PC-9 (cell line): Measurements from ENCODE around the gene ISOC2. TPM values are rescaled to one million over a fixed set of nuclear protein-coding genes. Genes with fewer than 3 reads are reported as not detected.

ENCODE experiments used
- BruUV-seq: library from RNA; stranded (reverse); fragments of 400-500 nt; replicated peaks from 2 replicates; lab custom pipeline; 2021; lab: Mats Ljungman, UMichigan
- CTCF ChIA-PET: fragments of 300-600 bp; sonication (Branson Sonifier 250); formaldehyde crosslinking; loops from one replicate; lab custom pipeline; 2022; ENCODE audit warnings: antibody characterized with exemption; lab: Charles Lee
- POLR2A ChIA-PET: fragments of 300-600 bp; sonication (Branson Sonifier 250); formaldehyde crosslinking; loops from one replicate; lab custom pipeline; 2022; ENCODE audit warnings: antibody characterized with exemption; ENCODE audit not compliant: unreplicated experiment; lab: Charles Lee
- DNase-seq, 2 experiments: peaks; one replicate each; pipeline versions ENCODE4 v3.0.0 to v3.0.0-alpha.2; 2015 to 2022; ENCODE audit warnings: mixed read lengths in 1 of 2
- H2AFZ ChIP-seq: fragments of 200-600 bp; sonication (generic); 2 replicates; pipeline ENCODE4 v1.8.1; 2017; ENCODE audit warnings: antibody characterized with exemption
- H3F3A ChIP-seq: fragments of 200-600 bp; sonication (generic); 2 replicates; pipeline ENCODE4 v1.8.1; 2017; ENCODE audit warnings: antibody characterized with exemption, mild to moderate bottlenecking, low read depth; ENCODE audit not compliant: insufficient read depth
- H3K27ac ChIP-seq: fragments of 200-600 bp; sonication (generic); 2 replicates; pipeline ENCODE4 v1.6.1; 2016; ENCODE audit warnings: mixed run types
- H3K27me3 ChIP-seq: fragments of 200-600 bp; sonication (generic); 2 replicates; pipeline ENCODE4 v1.6.1; 2016; ENCODE audit warnings: low read depth, mixed run types; ENCODE audit not compliant: insufficient read depth
- H3K36me3 ChIP-seq: fragments of 200-600 bp; sonication (generic); 2 replicates; pipeline ENCODE4 v1.6.1; 2016; ENCODE audit warnings: low read depth, mixed run types
- H3K4me1 ChIP-seq: fragments of 200-600 bp; sonication (generic); replicated peaks from 2 replicates; pipeline ENCODE4 v1.6.1; 2016; ENCODE audit warnings: mixed run types; ENCODE audit not compliant: insufficient read depth
- H3K4me2 ChIP-seq: fragments of 200-600 bp; sonication (generic); 2 replicates; pipeline ENCODE4 v1.6.1; 2017; ENCODE audit warnings: mixed run types
- H3K4me3 ChIP-seq: fragments of 200-600 bp; sonication (generic); 2 replicates; pipeline ENCODE4 v1.6.1; 2016; ENCODE audit warnings: mixed run types
- H3K79me2 ChIP-seq: fragments of 200-600 bp; sonication (generic); 2 replicates; pipeline ENCODE4 v1.6.1; 2017; ENCODE audit warnings: low read depth, mixed run types
- H3K9me2 ChIP-seq: fragments of 200-600 bp; sonication (generic); 2 replicates; pipeline ENCODE4 v1.8.1; 2017; ENCODE audit warnings: mild to moderate bottlenecking; ENCODE audit not compliant: insufficient read depth
- H3K9me3 ChIP-seq: fragments of 200-600 bp; sonication (generic); 2 replicates; pipeline ENCODE4 v1.8.1; 2016; ENCODE audit warnings: low read depth; ENCODE audit not compliant: insufficient read depth
- H4K20me1 ChIP-seq: fragments of 200-600 bp; sonication (generic); 2 replicates; pipeline ENCODE4 v1.8.1; 2017; ENCODE audit not compliant: insufficient read depth
- EZH2 ChIP-seq: fragments of 200-600 bp; sonication (generic); IDR thresholded peaks from 2 replicates; pipeline ENCODE4 v1.8.0; 2017; ENCODE audit warnings: antibody characterized with exemption, low read depth
- intact Hi-C: fragments of 100-400 bp; cut with micrococcal nuclease; formaldehyde crosslinking; loops from one replicate; pipeline ENCODE4 v1.10.0; 2022; ENCODE audit not compliant: unreplicated experiment
- total RNA-seq: library from RNA; stranded (reverse); gene quantifications from 2 replicates; pipeline ENCODE4 v1.2.3, GENCODE V29; 2021
- TF ChIP-seq, protein P1 (sequence below): fragments of 200-600 bp; sonication (generic); conservative IDR thresholded peaks from 2 replicates; pipeline ENCODE4 v1.6.1; 2017; ENCODE audit warnings: mixed run types, antibody characterized with exemption, mild to moderate bottlenecking, moderate library complexity

Gene ISOC2
- total RNA-seq, 1 experiment from 2014 or later: 92.4 TPM

GRCh38 chr19:55485439-55486011 is 24.1 kb upstream of the ISOC2 start:
- Histone ChIP-seq H3K27ac (no peak overlapping the region), H3K4me1 (peaks cover 21% of the 10 kb centered on the region), H4K20me1 (no peaks in the 10 kb centered on the region; the same call in 1 of the 2 replicates), H3K9me2 (no peaks in the 10 kb centered on the region), H3K4me3 (peak overlapping the region; percentile 90), H3K9me3 (no peaks in the 10 kb centered on the region), H3K4me2 (peak overlapping the region; percentile 96), H3F3A (peaks cover 26% of the 10 kb centered on the region; the same call in 1 of the 2 replicates), H3K27me3 (no peaks in the 10 kb centered on the region), H2AFZ (peak overlapping the region; percentile 75), H3K36me3 (no peaks in the 10 kb centered on the region), H3K79me2 (no peaks in the 10 kb centered on the region; the same call in 1 of the 2 replicates)
- BruUV-seq: TSS peak; percentile 60
- intact Hi-C loops: no loop called here
- ChIA-PET CTCF (interaction anchor here (0.6 kb wide), 1 partner anchor 96 kb away, joined by 3 read pairs; no protein-coding TSS in a partner anchor), POLR2A (interaction anchor here (0.6 to 0.8 kb wide), 3 partner anchors 9 to 158 kb away, joined by 3 to 8 read pairs (median 5); partner anchors contain the start of gene ZNF581)
- TF ChIP-seq, protein P1, sequence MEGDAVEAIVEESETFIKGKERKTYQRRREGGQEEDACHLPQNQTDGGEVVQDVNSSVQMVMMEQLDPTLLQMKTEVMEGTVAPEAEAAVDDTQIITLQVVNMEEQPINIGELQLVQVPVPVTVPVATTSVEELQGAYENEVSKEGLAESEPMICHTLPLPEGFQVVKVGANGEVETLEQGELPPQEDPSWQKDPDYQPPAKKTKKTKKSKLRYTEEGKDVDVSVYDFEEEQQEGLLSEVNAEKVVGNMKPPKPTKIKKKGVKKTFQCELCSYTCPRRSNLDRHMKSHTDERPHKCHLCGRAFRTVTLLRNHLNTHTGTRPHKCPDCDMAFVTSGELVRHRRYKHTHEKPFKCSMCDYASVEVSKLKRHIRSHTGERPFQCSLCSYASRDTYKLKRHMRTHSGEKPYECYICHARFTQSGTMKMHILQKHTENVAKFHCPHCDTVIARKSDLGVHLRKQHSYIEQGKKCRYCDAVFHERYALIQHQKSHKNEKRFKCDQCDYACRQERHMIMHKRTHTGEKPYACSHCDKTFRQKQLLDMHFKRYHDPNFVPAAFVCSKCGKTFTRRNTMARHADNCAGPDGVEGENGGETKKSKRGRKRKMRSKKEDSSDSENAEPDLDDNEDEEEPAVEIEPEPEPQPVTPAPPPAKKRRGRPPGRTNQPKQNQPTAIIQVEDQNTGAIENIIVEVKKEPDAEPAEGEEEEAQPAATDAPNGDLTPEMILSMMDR: no peak
- TF ChIP-seq EZH2: no peak
- no peak for DNase-seq

- peaks cover 30% of the 10 kb centered on the region; the same call in 1 of the 2 replicates for H3F3A ChIP-seq
- POLR2A ChIA-PET: interaction anchor here (0.5 to 0.8 kb wide), 6 partner anchors 8 to 416 kb away, joined by 3 to 8 read pairs (median 4); partner anchors contain the start of gene ZNF581
- peaks cover 1% of the 10 kb centered on the region; the same call in 1 of the 2 replicates for H3K79me2 ChIP-seq
- H3K36me3 ChIP-seq: no peaks in the 10 kb centered on the region
- peak within 1 kb of the TSS; percentile 90 for H3K4me3 ChIP-seq
- no peaks in the 10 kb centered on the region for H3K9me2 ChIP-seq
- H3K27me3 ChIP-seq: no peaks in the 10 kb centered on the region
- TF ChIP-seq EZH2: no peak
- TF ChIP-seq, protein P1: no peak
- H3K27ac ChIP-seq: no peak within 1 kb of the TSS
- H4K20me1 ChIP-seq: peaks cover under 1% of the 10 kb centered on the region; the same call in 1 of the 2 replicates
- H3K4me2 ChIP-seq: peak within 1 kb of the TSS; percentile 96
- peak in 1 of 2 experiments; percentile 78 for DNase-seq
- TSS peak; percentile 32 for BruUV-seq
- H2AFZ ChIP-seq: peak within 1 kb of the TSS; percentile 75
- intact Hi-C loops: no loop called here
- CTCF ChIA-PET: interaction anchor here (0.6 kb wide), 1 partner anchor 96 kb away, joined by 3 read pairs; no protein-coding TSS in a partner anchor
- no peaks in the 10 kb centered on the region for H3K9me3 ChIP-seq
- peaks cover 21% of the 10 kb centered on the region for H3K4me1 ChIP-seq
Observed at GRCh38 chr19:55484593-55485438, 23.4 kb upstream of the ISOC2 start, which contains the start of gene NAT14. NAT14 (plus strand) TSS chr19:55485188; CDS start chr19:55485709, 521 bp downstream.
